ENCODE measurements around the gene EPB41L4B.
"Not testable (repeated sequence)": the region's sequence is repeated elsewhere in the genome, so short reads cannot be mapped to it uniquely, and the experiment has no call there.

Gene EPB41L4B

GRCh38 chr9:109320742-109321448, at the start of gene EPB41L4B:
Gene EPB41L4B, minus strand, starts transcription at chr9:109321059. Its CDS starts 613 bp downstream, at chr9:109320446.
- DNase-seq: peak; percentile 55

DNA sequence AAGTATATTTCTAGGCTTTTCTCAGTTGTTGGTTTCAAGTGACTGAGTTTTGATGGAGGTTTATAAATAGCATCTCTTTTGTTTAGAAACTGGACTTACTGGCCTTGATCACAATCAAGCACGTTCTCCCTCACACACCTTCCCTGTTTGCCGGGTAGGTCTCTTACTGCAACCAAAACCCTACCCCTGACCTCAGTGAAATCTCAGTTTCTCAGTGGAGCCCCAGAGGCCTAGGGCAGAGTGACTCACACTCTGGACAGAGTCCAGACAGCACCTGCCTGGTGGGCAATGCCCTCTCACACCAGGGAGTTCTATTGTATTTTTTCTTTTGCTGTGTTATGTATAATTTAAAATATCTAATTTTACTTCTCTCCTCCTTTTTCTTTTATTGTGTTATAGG, 48.4 kb upstream of the EPB41L4B start:
- DNase-seq: no peak

- no peak for DNase-seq
These were observed 39.9 kb upstream of the EPB41L4B start for GRCh38 chr9:109360771-109361170.

DNA sequence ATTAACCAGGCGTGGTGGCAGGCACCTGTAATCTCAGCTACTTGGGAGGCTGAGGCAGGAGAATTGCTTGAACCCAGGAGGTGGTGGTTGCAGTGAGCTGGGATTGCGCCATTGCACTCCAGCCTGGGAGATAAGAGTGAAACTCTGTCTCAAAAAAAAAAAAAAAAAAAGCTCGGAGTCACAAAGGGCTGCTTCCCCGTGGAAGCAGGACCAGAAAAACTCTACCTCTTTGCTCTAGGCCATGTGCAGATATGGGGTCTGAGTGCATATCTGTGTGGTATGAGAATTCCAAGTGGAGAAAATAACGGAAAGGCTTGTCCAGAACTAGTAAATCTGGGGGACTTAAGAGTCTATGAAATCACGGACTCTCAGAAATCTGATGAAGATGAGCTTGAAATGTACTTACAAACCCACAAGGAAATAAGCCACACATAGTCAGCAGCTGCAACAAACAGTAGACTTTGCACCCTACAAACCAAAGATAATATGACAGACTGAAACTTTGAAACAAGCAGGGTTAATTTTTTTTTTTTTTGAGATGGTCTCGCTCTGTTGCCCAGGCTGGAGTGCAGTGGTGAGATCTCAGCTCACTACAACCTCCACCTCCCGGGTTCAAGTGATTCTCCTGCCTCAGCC, 38.2 kb upstream of the EPB41L4B start:
- DNase-seq: not testable (repeated sequence)

- no peak for DNase-seq
These were observed 34.9 kb upstream of the EPB41L4B start for GRCh38 chr9:109355564-109356297.

GRCh38 chr9:109354190-109354589, 33.3 kb upstream of the EPB41L4B start:
- no peak for DNase-seq

DNA sequence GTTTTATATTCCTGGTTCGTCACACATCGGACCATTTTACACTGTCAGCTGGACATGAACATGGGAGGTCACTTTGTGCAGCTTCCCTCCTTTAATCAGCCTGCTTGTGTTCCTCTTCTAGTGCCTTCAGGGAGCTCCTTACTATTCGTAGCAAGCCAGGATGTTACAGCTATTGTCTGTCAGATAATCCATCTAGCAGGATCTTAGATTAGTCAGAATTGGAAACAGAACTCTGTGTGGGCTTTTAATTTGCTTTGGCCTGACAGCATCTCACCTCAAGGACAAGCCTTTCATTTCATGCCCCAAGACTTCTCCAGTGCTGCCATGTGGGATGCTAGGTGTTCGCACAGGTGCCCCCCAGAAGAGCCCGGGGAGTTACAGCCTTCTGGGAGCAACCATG, 30.2 kb upstream of the EPB41L4B start:
- DNase-seq: no peak

DNA sequence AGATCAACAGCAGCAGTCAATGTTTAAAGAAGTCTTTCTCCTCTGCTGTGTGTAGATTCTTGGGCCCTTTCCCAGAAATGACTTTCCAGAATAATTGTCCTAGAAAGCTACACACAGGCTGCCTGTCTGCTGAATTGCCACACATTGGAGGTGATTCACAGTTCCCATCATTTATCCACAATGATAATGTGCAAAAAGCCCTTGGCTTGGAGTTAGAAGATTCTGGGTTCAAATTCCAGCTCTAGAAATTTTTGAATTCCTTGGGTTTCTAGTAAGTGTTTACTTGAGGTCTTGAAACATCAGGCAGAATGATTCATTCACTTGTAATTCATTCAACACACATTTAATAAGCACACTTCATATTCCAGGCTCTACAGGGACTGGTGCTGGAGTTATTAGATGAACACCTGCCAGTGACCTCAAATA, 28.6 kb upstream of the EPB41L4B start:
- peak; percentile 61 for DNase-seq

GRCh38 chr9:109346904-109347303, 26.0 kb upstream of the EPB41L4B start:
- no peak for DNase-seq

GRCh38 chr9:109344866-109345265, 24.0 kb upstream of the EPB41L4B start:
- no peak for DNase-seq

GRCh38 chr9:109342878-109343277, 22.0 kb upstream of the EPB41L4B start:
- DNase-seq: no peak

- no peak for DNase-seq
These were observed 20.7 kb upstream of the EPB41L4B start for GRCh38 chr9:109341561-109341960.

DNA sequence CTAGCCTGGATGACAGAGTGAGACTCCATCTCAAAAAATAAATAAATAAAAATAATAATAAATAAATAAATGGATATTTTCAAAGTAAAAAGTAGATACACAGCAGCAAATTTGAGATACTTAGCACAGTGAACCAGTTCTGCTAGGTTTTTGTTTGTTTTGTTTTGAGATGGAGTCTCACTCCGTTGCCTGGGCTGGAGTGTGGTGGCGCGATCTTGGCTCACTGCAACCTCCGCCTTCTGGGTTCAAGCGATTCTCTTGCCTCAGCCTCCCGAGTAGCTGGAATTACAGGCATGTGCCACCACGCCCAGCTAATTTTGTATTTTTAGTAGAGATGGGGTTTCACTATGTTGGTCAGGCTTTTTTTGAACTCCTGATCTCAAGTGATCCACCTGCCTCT, 20.1 kb upstream of the EPB41L4B start:
- not testable (repeated sequence) for DNase-seq

DNA sequence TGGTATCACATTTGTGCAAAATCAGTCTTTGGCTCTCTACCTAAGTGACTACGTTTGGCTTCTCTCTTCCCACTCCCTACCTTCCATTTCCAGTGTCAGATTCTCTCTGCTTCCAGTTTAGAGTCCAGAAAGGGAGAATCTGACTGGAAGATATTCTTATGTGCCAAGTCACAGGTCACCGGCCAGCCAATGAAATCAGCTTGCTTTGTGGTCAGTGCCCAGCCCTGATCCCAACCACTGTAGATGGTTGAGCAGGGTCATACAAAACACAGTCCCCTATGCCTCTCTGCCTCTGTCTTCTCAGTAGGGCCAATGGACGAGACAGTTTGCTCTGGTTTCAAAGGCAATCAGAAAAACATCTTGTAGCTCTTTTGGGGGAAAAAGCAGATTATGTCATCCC, 15.6 kb upstream of the EPB41L4B start:
- no peak for DNase-seq

DNA sequence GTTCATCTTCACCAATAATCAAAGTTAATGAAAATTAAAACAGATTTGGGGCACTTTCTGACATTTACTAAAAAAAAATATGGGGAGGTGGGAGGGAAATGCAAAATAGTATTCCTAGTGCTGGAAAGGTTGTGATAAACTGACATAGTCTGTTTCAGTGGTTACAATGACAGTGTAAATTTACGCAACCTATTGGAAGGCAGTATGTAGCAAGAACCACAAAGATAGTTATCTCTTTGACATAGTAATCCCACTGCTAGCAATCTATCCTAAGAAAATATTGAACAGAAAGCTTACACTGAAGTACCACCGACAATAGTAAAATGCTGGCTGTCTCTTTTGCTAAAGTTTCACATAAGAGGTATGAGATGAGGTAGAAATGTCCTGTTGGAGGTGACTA, 15.1 kb upstream of the EPB41L4B start:
- no peak for DNase-seq

- DNase-seq: no peak
These were observed 14.3 kb upstream of the EPB41L4B start for GRCh38 chr9:109335121-109335520.

DNA sequence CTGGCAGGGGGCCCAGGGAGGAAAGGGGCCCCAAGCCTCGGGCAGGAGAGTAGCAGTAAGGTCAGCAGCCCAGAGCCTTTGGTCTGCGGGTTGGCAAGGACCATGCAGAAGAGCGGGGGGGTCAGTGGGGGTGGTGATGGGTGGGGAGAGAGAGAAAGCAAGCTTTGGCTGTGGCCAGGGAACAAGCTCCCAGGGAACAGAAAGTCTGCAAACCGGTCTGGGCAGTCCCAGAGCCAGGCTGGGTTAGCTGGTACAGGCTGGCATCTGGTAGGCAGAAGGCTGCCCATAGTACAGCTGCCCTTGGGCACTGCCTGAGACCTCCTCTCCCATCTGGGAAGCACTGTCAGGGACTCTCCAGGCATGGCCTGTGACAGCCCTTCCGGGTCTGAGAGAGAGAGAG, 10.5 kb upstream of the EPB41L4B start:
- DNase-seq: no peak

GRCh38 chr9:109329638-109330258, 8.9 kb upstream of the EPB41L4B start:
- no peak for DNase-seq

GRCh38 chr9:109328978-109329637, 8.2 kb upstream of the EPB41L4B start:
- DNase-seq: no peak

GRCh38 chr9:109325089-109325488, 4.2 kb upstream of the EPB41L4B start:
- no peak for DNase-seq

DNA sequence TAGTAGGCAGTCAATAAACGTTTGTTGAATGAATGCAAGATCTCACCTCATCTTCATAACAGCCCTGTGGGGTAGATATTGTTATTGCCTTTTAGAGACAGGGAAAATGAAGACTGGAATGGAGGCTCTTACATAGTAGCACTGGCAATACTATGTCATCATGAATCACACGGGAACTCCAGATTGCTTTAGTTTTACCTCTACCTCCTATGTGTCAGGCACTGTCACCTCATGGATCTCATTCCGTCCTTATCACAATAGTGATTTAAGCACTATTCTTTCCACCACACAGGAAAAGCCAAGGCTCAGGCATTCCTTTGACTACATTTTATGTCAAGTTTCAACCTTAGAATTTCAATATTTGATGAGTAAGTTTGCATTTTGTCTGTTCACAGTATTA, 2.9 kb upstream of the EPB41L4B start:
- no peak for DNase-seq

DNA sequence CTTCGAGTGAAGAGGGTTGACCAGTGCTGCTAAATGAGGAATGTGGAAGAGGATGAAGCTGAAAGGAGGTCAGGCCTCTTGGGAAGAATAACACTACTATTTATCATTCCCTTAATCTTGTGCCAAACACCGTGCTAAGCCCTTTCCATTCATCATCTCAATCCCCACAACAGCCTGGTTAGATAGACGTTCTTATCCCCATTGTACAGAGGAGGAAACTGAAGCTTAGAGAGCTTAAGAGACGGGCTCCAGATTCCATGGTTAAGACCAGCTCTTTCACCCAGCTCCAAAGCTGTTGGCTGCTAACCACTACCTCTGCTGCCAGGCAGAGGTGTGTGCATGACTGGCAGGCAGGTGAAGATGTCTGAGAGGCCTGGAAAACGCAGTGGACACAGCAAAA, 868 bp upstream of the EPB41L4B start:
- no peak for DNase-seq

GRCh38 chr9:109320331-109320741, 523 bp downstream of the EPB41L4B start:
- peak; percentile 15 for DNase-seq

All from HCEC 1CT (cell line).